ENCODE data around the gene TNRC18.
"Not testable (repeated sequence)": the region's sequence is repeated elsewhere in the genome, so short reads cannot be mapped to it uniquely, and the experiment has no call there.

Gene TNRC18

DNA sequence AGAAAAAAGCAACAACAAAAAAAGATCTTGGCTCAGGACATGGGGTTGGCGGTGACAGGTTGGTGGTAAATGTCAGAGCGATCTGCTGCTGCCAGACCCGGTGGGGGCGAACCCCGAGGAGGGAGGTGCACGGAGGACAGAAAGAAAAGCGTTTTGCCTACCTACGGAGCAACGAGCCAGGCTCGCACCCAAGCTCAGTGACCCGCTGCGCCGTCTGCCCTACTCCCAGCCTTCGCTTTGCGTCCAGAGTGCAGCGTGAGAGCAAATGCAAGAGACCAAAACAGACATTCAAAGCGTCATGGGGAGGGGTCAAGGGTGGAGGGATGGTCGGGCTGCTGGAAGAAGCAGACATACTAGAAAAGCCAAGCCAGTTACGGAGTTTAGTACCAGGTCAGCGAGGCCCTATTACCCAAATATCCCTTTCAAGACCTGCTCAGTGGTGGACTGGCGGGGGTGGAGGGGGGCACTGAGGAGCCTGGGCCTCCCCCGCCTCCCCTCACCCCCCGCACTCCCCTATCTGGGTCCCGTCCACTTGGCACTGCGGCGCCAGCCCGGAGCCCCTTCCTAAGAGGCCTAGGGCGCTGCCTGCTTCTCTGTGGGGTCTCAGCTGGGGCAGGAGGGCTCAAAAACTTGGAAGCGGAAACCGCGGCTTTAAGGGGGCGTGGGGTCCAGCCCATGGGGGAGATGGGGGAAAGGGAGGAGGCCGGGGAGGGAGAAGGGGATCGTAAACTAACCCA lies 74.0 kb downstream of the TNRC18 start:
- no peak for DNase-seq (ENCODE audit: low read depth)

DNA sequence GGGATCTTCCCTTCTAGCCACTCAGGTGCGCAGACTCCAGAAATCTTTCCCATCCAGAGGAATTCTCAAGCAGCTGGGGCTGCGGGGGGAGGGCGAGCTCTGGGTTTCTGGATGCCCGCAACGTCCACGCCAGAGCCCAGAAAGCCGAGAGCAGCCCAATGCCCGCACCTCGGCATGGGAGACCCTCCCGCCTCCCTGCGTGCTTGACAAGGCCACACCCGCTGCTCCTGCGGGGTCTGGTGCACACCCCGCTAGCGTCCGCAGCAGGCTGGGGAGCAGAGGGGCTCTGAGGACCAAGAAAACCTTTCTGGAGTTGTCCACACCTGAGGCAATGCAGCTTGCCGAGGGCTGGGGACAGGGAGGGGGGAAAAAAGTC lies 74.6 kb downstream of the TNRC18 start:
- no peak for DNase-seq (ENCODE audit: low read depth)

DNA sequence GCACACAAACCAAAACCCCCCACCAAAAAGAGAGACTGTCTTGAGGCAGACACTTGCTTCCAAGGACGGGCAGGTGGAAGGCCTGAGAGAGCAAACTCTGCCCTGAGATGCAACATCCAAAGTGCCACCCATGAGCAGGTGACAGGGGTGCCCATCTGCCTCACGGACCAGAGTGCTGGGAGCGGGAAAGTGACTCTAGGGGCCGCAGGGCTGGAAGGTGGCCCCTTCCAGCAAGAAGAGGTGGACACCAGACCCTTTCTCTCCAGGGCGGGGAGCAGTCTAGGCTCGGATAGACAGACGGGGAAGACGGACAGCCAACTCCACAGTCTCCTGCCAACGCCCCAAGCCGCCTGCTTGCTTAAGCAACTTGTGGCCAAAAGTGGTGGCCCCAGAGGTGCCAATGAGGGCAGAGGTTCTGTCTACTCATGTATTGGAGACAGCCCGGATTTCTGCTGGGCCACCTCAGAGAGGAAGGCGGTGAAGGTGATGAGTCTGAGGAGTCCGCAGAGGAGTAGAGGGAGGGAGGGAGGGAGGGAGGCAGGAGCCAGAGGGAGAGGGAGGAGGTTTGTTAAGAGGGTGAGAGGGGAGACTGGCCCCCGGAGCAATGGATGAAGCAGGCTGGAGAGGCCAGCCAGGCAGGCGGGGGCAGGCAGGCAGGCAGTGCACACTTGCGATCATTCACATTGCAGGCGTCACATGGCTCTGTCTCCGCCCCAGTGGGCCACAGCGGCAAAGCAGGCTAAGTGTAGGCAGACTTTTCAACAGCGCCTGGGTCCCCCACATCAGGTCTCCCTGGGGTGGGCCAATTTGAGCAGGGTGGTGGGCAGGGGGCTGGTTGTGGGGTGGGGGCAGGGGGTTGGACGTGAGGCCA lies 75.3 kb downstream of the TNRC18 start:
- DNase-seq (ENCODE audit: low read depth), result no peak

DNA sequence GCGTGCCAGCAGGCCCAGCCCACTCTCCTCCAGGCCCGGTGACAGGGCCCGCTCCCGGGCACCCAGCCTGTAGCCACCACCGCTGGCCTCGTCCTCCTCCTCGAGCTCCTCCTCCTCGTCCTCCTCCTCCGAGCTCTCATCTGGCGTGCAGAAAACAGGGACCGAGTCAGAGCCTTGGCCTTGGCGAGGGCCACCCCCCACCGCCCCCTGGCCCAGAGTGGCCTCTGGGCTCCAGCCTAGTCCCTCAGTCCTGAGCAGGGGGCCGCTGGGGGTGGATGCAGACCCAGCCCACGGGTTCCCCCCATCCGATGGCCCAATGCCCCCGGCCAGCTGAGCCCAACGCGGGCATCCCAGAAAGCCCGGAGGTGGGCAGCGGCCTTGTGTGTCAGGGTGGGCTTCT lies 78.0 kb downstream of the TNRC18 start:
- no peak for DNase-seq (ENCODE audit: low read depth)

DNA sequence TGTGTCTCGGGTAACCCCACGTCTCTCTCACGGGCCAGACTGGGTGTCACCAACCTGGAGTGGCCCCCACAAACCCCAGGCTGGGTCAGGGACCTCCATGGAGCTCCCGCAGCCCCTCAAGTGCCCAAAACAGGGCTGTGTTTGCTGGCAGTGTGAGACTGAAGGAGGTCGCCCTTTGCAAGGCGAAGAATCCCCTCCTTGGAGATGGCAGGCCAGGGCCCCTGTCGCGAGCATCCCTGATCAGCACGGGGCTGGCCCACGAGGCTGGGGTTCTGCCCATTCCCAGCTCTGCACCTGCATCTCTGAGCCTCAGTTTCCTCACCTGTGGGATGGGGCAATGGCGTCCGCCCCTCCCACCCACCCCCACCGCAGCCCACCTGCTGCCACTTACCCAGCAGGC lies 78.5 kb downstream of the TNRC18 start:
- DNase-seq (ENCODE audit: low read depth), result no peak

DNA sequence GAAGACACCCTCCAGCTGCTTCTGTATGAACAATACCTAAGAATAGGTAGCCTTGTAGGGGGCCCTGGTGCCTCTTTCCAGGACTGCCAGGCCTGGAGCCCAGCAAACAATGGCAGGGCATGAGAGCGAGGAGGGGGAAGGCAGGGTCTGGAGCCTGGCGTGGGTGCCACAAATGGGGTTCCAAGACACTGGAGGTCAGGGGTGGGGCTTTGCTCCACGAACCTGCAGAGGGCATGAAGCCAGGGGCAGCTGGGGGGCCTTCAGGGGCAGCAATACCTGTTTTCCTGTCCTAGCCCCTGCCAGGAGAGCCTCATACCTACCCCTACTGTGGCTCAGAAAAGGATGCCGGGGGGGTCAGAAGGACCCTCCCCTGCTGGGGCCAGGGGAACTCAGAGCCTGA lies 79.3 kb downstream of the TNRC18 start:
- no peak for DNase-seq (ENCODE audit: low read depth)

DNA sequence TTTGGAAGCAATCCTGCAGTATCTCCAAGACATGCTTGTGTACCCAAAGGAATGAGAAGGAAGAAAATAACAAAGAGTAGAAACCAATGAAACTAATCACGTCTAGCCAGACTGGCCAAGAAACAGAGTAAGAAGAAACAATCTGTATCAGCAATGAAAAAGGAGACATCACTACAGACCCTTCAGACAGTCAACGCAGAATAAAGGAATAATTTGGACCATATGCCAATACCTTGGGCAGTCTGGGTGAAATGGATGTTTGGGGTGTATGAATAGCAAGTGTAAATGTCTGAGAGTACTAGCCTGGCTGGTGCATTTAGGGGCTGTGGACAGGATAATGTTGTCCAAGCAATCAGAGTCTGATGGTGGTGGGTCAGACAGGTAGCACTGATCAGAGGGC lies 79.8 kb downstream of the TNRC18 start:
- DNase-seq (ENCODE audit: low read depth), result no peak

DNA sequence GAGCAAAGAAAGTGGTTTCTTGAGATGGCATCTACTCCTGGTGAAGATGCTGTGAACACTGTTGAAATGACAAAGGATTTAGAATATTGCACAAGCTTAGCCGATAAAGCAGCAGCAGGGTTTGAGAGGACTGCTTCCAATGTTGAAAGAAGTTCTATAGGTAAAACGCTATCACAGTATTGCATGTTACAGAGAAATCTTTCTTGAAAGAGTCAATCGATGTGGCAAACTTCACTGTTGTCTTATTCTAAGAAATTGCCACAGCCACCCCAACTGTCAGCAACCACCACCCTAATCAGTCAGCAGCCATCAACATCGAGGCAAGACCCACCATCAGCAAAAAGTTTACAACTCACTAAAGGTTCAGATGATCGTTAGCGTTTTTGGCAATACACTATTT lies 81.0 kb downstream of the TNRC18 start:
- no peak for DNase-seq (ENCODE audit: low read depth)

DNA sequence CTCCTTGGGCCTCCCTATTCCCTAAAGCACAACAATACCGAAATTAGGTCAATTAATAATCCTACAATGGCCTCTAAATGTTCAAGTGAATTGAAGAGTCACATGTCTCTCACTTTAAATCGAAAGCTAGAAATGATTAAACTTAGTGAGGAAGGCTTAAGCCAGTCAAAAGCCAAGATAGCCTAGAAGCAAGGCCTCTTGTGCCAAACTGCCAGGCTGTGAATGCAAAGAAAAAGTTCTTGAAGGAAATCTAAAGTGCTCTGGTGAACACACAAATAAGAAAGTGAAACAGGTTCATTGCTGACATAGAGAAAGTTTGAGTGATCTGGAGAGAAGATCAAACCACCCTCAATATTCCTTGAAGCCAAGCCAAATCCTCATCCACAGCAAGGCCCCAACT lies 83.7 kb downstream of the TNRC18 start:
- no peak for DNase-seq (ENCODE audit: low read depth)

DNA sequence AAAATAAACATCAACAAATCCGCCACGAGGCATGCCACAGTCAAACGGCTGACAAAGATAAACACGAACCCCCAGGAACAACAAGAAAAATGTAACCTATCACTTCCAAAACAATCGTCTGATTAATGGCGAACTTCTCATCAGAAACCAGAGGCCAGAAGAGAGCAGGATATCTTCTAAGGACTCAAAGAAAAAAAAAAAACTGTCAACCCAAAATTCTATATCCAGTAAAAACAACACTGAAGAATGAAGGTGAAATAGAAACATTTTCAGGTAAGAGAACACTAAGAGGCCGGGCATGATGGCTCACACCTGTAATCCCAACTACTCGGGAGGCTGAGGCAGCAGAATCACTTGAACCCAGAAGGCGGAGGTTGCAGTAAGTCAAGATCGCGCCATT lies 86.6 kb downstream of the TNRC18 start:
- no peak for DNase-seq (ENCODE audit: low read depth)

DNA sequence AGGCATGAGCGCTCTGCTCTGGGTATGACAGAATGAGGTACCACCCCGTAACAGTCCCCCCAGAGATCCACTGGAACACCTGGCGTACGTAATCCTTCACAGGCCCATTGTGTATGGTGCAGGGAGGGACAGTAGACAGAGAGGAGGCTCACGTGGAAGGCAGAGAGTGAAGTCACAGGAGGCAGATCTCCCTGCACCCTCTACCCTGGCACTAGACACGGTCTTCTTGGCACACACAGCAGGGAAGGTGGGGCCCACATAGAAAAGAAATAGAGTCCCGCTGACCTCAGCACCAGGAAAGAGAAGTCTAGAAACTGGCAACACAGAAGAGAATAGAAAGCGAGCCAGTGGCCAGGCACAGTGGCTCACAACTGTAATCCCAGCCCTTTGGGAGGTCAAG lies 89.0 kb downstream of the TNRC18 start:
- DNase-seq (ENCODE audit: low read depth), result no peak

DNA sequence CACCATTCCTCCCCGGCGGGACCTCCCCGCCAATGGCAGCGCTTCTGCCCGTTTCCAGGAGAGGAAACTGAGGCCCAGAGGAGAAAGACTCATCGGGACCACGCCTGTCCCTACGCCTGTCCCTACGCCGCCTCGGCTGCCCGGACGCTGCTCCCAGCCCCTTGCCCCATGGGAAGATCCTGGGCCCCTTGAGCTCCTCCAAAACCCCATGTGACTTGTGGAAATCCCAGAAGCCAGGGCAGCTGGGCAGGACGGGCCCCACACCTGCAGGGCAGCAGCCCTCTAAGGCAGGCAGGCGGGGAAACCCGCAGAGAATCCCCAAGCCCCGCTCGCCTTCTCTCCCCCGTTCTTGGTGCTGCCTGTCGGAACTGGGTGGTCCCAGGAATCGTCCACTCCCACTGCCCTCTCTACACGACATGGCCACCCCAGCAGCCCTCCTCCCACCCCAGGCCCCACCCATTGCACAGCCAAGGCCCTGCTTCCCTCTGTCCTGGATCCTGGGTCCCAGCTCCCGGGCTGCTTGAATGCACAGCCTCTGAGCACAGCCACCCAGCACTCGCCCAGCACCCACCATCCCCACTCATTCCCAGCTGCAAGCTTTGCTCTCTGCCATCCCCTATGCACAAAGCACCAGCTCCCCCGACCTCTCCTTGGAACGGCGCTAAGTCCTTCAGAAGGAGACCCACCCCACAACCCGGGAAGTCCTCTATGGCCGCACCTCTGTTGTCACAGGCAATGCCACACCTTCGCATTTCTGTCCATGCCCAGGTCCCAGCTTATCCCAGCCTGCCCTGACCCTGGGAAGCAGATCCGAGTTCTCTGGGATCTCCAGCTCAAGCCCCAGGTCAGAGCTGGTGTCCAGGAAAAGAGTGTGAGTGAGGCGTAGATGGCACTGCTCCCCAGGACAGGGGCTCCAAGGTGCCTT lies 90.3 kb downstream of the TNRC18 start:
- DNase-seq (ENCODE audit: low read depth), result no peak

DNA sequence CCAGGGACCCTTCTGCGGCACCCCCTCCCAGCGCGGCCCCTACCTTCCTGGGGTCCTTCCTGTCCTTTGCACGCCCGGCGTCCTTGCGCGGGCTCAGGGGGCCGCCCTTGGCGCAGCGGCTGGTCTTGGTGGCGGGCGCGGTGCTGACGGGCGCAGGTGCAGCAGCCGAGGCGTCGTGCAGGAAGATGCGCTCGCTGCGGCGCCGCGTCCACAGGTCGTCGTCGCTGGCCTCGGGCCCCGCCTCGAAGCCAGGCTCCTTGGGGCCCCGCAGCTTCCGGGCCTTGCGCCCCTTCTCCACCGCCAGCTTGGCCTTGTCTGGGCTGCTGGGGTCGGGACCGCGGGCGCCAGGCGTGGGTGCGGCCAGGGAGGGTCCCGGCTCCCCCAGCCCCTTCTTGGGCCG lies 91.1 kb downstream of the TNRC18 start:
- no peak for DNase-seq (ENCODE audit: low read depth)

DNA sequence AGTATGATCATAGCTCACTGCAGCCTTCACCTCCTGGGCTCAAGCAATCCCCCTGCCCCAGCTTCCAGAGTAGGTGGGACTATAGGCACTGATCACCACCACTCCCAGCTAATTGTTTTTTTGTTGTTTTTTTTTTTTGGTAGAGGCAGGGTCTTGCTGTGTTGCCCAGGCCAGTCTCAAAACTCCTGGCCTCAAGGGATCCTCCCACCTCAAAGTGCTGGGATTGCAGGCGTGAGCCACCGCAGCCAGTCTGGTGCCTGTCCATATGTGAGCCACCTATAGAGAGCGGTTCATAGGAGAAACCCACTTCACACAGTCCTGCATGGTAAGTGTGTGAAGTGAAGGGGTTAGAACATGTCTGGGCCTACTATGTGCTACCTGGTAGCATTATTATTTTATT lies 93.3 kb downstream of the TNRC18 start:
- DNase-seq (ENCODE audit: low read depth), result no peak

DNA sequence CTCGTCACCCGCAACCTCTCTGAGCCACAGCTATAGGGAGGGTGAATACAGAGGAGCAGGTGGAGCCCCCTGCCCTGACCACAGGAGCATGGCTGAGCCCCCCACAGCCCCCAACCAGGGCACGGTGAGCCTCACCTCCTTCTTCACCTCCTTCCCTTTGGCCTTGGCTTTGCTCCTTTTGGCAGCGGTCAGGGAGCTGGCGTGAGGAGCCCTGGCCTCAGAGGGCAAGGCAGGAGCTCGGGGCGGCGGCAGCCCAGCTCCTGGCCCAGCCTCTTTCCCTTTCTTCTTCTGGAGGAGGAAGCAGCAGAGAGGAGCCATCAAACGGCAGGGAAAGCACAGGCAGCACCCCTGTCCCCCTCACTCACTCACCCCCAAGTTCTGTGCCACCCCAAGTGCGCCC lies 98.7 kb downstream of the TNRC18 start:
- DNase-seq (ENCODE audit: low read depth), result no peak

DNA sequence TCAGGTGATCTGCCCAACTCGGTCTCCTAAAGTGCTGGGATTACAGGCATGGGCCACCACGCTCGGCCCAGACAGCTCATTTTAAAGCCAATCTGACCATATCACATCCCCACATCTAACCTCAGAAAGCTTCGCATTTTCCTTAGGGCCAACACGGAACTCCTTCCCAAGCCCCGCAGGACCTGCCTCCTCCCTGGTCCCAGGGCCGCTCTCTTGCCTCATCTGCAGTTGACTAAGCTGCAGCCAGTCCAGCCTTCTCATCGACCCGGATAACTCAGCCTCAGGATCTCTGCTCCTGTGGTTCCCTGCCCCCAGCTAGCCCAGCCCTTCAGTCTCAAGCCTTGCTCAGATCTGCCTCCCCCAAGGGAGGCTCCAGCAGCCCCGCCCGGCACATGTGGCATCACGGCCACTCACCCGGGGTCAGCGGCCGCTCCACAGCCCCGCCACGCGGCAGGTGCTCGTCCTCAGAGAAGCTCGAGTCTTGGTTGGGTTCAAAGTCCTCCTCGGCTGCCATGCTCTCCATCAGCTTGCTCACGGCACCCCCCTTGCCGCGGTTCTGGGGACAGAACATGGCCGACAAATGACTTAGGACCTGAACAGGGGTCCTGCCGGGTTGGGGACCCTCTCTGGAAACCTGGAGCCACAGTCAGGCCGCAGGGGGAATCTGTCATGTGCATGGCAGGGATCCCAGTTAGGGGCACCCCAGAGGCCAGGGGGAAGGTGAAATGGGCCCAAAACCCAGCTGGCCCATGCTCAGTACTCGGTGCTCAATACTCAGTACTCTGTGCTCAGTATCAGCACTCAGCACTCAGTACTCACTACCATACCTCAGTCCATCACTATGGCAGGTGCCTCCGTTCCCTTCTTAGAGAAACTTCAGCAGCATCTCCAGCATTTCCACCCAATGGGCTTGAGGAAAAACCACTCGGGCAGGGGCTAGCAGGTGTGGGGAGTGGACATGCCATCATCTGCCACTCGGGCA lies 99.5 kb downstream of the TNRC18 start:
- DNase-seq (ENCODE audit: low read depth), result not testable (repeated sequence)

DNA sequence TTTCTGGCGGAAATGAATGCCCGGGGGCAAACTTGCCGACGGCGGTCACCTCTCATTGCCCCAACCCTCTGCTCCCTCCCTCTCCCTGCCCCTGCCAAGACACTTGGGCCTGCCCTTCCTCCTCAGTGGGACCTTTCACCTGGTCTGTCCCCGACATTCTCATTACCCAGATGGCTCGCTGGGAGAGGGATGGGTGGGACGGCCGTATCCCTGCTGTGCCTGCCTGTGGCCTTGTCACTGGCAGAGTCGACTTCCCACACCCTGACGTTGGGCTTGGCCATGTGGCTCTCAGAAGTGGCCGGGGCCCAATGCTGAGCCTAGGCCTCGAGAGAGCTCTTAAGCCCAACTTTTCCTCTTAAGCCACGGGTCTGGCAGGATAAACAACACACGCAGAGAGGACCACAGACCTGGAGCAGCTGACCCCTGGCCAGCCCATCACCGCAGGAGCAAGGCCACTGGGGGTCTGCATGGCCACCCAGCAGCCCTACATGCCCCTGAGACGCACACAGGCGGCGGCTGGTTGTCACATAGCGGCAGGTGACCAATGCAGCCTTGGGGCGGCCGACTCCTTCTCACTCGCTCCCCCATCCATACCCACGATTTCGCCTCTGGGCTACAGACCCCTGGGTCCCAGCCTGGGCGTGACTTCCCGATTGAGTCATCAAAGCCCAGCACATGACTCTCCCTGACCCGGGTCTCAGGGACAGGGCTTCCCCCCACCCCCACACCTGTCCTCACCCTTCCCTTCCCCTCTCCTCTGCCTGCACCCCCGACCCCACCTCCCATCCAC lies 100.8 kb downstream of the TNRC18 start:
- DNase-seq (ENCODE audit: low read depth), result no peak

DNA sequence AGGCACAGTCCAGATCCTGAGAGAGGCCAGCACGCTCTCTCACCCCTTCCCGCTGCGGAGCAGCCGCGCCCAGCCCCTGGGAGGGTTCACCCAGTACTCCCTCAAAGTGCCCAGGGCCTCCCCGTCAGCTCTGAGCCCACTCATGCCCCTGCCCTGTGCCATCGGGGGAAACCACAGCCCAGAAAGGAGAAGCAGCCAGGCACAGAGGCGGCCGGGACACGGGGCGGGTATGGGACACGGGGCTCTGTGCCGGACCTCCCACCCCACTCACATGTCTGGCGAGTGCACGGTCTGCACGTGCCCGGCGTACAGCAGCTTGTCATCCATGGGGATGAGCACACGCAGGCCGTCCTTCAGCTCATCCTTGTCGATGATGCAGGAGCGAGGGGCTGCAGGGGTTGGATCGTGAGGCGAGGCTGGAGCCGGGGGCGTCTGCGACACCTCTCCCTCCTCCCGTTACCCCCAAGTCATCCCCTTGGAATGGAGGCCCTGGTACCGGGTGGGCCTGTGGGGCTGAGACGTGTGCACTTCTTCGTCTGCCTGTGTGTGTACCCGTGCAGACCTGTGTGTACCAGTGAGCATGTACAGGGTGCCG lies 102.7 kb downstream of the TNRC18 start:
- DNase-seq (ENCODE audit: low read depth), result no peak

DNA sequence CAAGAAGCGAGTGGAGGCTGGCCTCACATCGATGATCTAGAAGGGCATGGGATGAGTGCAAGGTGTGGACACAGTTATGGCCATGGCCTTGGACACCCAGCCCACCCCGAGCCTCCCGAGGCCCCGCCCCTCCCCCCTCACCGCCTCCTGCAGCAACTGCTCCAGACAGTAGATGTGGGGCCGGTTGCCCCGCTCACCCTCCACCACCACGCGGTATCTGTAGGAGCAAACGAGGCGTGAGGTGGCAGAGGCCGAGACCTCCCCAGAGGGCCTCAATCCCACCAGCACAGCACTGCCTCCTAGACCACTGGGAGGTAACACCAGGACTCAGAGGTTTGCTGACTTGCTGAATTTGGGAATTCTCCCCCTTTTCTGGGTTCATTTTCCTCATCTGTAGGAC lies 103.2 kb downstream of the TNRC18 start:
- no peak for DNase-seq (ENCODE audit: low read depth)

DNA sequence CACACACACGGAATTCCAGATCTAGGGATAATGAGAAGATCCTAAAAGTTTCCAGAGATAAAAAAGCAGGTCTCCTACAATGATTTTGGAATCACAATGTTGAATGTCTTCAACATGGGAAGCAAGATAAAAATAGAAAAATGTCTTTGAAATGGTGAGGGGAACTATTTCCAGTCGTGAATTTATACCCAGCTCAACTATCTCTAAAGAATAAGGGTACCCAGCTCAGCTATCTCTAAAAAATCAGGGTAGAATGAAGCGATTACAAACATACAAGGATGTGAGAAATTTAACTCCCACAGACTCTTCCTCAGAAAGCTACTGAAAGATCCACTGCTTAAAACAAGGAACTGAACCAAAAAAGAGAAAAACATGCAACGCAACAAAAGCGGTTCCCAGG lies 105.0 kb downstream of the TNRC18 start:
- not testable (repeated sequence) for DNase-seq (ENCODE audit: low read depth)

Data from stimulated activated CD8-positive, alpha-beta memory T cell treated with anti-CD3 and anti-CD28 coated beads, Interleukin-15, amount 100 ng/mL, for 1 hour (primary cell).